Uterus (tissue), 2 donors: Measurements from ENCODE around the gene TSKS.

Source experiments
- CTCF ChIP-seq, 4 experiments: fragments of 200-600 bp in 2 of 4; fragments of 450-650 bp in 2 of 4; sonication (generic) in 2 of 4; IDR thresholded peaks; one replicate each; pipeline ENCODE4 v1.5.1; 2016 to 2019; ENCODE audit warnings: antibody characterized with exemption in 4 of 4, mild to moderate bottlenecking in 2 of 4, moderate library complexity in 1 of 4
- POLR2A ChIP-seq, 2 donors: fragments of 450-650 bp; IDR thresholded peaks; one replicate each; pipeline ENCODE4 v1.6.1; 2016; ENCODE audit warnings: antibody characterized with exemption in 2 of 2, mild to moderate bottlenecking in 1 of 2, moderate library complexity in 1 of 2

- TF ChIP-seq CTCF (IDR thresholded peaks at IDR 0.05) (no peak), POLR2A (IDR thresholded peaks at IDR 0.05) (no peak)
These were observed 13.9 kb downstream of the TSKS start for GRCh38 chr19:49749055-49749716.
